Vagina (tissue), 2 donors: ENCODE data around the gene NAV2.

Experiments used
- CTCF ChIP-seq, 3 experiments: fragments of 450-650 bp in 2 of 3; fragments of 200-600 bp in 1 of 3; sonication (generic) in 1 of 3; IDR thresholded peaks; one replicate each; pipeline ENCODE4 v1.5.1; 2017 to 2019; ENCODE audit warnings: antibody characterized with exemption in 3 of 3, mild to moderate bottlenecking in 2 of 3, moderate library complexity in 2 of 3
- POLR2A ChIP-seq, 2 donors: fragments of 450-650 bp; IDR thresholded peaks; one replicate each; pipeline ENCODE4 v1.6.1; 2017; ENCODE audit warnings: antibody characterized with exemption in 2 of 2, mild to moderate bottlenecking in 2 of 2, moderate library complexity in 2 of 2

- TF ChIP-seq CTCF (IDR thresholded peaks at IDR 0.05) (no peak), POLR2A (IDR thresholded peaks at IDR 0.05) (no peak)
Measured at GRCh38 chr11:19869466-19869865, 156.8 kb downstream of the NAV2 start.
